IMR-90 (cell line): ENCODE results near the gene ZSCAN12. TPM values are rescaled to one million over a fixed set of nuclear protein-coding genes. Genes with fewer than 3 reads are reported as not detected.

ENCODE experiments used
- ATAC-seq: fragments of 200-7000 bp; cut with Tn5 transposase; 2 replicates; pipeline ENCODE4 v1.9.1; 2020; ENCODE audit warnings: low read depth, mild to moderate bottlenecking, moderate library complexity
- BruUV-seq: library from RNA; stranded (reverse); fragments of 400-500 nt; replicated peaks from 2 replicates; lab custom pipeline; 2021; lab: Mats Ljungman, UMichigan
- CTCF ChIA-PET: fragments of 300-600 bp; formaldehyde crosslinking; extraction: SDS; loops from one replicate; lab custom pipeline; 2021; ENCODE audit warnings: antibody characterized with exemption; lab: Yijun Ruan, JAX
- POLR2A ChIA-PET: fragments of 300-600 bp; sonication (Branson Sonifier 250); formaldehyde crosslinking; loops from one replicate; lab custom pipeline; 2022; ENCODE audit warnings: antibody characterized with exemption; ENCODE audit not compliant: unreplicated experiment; lab: Charles Lee
- DNase-seq: peaks from one replicate; pipeline ENCODE4 v3.0.0; 2013
- H2AFZ ChIP-seq: replicated peaks from 2 replicates; pipeline ENCODE3; 2013; ENCODE audit warnings: low read length, mild to moderate bottlenecking; ENCODE audit not compliant: poor library complexity
- H2AK5ac ChIP-seq: 2 replicates; pipeline ENCODE4 v1.6.1; 2013; ENCODE audit warnings: low read depth, low read length, inconsistent platforms
- H2AK9ac ChIP-seq: replicated peaks from 2 replicates; pipeline ENCODE3; 2013; ENCODE audit warnings: mild to moderate bottlenecking, low read depth, low read length, moderate library complexity; ENCODE audit not compliant: poor library complexity
- H2BK120ac ChIP-seq: 2 replicates; pipeline ENCODE4 v1.6.1; 2013; ENCODE audit warnings: low read depth, low read length, inconsistent platforms
- H2BK15ac ChIP-seq: 3 replicates; pipeline ENCODE4 v1.6.1; 2013; ENCODE audit warnings: low read depth, low read length, inconsistent platforms
- H2BK20ac ChIP-seq: 2 replicates; pipeline ENCODE4 v1.6.1; 2013; ENCODE audit warnings: low read depth, mild to moderate bottlenecking, inconsistent platforms, low read length, moderate library complexity
- H2BK5ac ChIP-seq: 2 replicates; pipeline ENCODE4 v1.6.1; 2013; ENCODE audit warnings: mild to moderate bottlenecking, low read depth, low read length, inconsistent platforms; ENCODE audit not compliant: poor library complexity, severe bottlenecking
- H3K14ac ChIP-seq: replicated peaks from 2 replicates; pipeline ENCODE4 v1.6.1; 2013; ENCODE audit warnings: low read depth, low read length, inconsistent platforms
- H3K18ac ChIP-seq: 2 replicates; pipeline ENCODE4 v1.6.1; 2013; ENCODE audit warnings: low read depth, low read length, control low read depth
- H3K23ac ChIP-seq: 2 replicates; pipeline ENCODE4 v1.6.1; 2013; ENCODE audit warnings: low read depth, low read length, inconsistent platforms
- H3K27ac ChIP-seq: 2 replicates; pipeline ENCODE4 v1.5.1; 2013; ENCODE audit warnings: mild to moderate bottlenecking, control low read depth, low read length; ENCODE audit not compliant: insufficient read depth
- H3K27me3 ChIP-seq: 2 replicates; pipeline ENCODE4 v1.6.1; 2013; ENCODE audit warnings: low read length; ENCODE audit not compliant: control insufficient read depth, insufficient read depth
- H3K36me3 ChIP-seq: 2 replicates; pipeline ENCODE4 v1.6.1; 2013; ENCODE audit warnings: low read length, mixed read lengths; ENCODE audit not compliant: control insufficient read depth, insufficient read depth
- H3K4ac ChIP-seq: 2 replicates; pipeline ENCODE4 v1.6.1; 2013; ENCODE audit warnings: low read depth, low read length, inconsistent platforms
- H3K4me1 ChIP-seq: 2 replicates; pipeline ENCODE4 v1.6.1; 2013; ENCODE audit warnings: low read length, mixed read lengths; ENCODE audit not compliant: control insufficient read depth, insufficient read depth
- H3K4me2 ChIP-seq: 2 replicates; pipeline ENCODE4 v1.6.1; 2013; ENCODE audit warnings: low read depth, mild to moderate bottlenecking, control low read depth, low read length, moderate library complexity
- H3K4me3 ChIP-seq: 2 replicates; pipeline ENCODE4 v1.5.1; 2013; ENCODE audit warnings: low read depth, mild to moderate bottlenecking, control low read depth, low read length, moderate library complexity; ENCODE audit not compliant: insufficient read depth
- H3K56ac ChIP-seq: 2 replicates; pipeline ENCODE4 v1.6.1; 2013; ENCODE audit warnings: low read length, inconsistent platforms; ENCODE audit not compliant: insufficient read depth; ENCODE audit errors: extremely low read depth
- H3K79me1 ChIP-seq, 2 experiments: 2 replicates each; pipeline ENCODE4 v1.6.1; 2013; ENCODE audit warnings: low read length in 2 of 2, inconsistent platforms in 1 of 2, low read depth in 1 of 2
- H3K9ac ChIP-seq: 2 replicates; pipeline ENCODE4 v1.6.1; 2013; ENCODE audit warnings: low read depth, low read length, control low read depth
- H3K9me1 ChIP-seq: 2 replicates; pipeline ENCODE4 v1.6.1; 2013; ENCODE audit warnings: low read length, inconsistent platforms; ENCODE audit not compliant: insufficient read depth
- H3K9me3 ChIP-seq: 2 replicates; pipeline ENCODE4 v1.6.1; 2013; ENCODE audit warnings: low read length; ENCODE audit not compliant: control insufficient read depth, insufficient read depth
- H4K20me1 ChIP-seq: 2 replicates; pipeline ENCODE4 v1.6.1; 2013; ENCODE audit warnings: low read length, inconsistent platforms; ENCODE audit not compliant: insufficient read depth
- H4K5ac ChIP-seq: 2 replicates; pipeline ENCODE4 v1.6.1; 2013; ENCODE audit warnings: mild to moderate bottlenecking, low read depth, low read length, control low read depth
- H4K8ac ChIP-seq, 2 experiments: 2 replicates each; pipeline ENCODE4 v1.6.1; 2013; ENCODE audit warnings: low read depth in 2 of 2, low read length in 2 of 2, control low read depth in 1 of 2, inconsistent platforms in 1 of 2
- H4K91ac ChIP-seq: 2 replicates; pipeline ENCODE4 v1.6.1; 2013; ENCODE audit warnings: low read depth, low read length, inconsistent platforms; ENCODE audit not compliant: insufficient read depth
- NFE2L2 ChIP-seq: fragments of 150-350 bp; IDR thresholded peaks from 2 replicates; pipeline ENCODE4 v1.6.1; 2016; ENCODE audit warnings: low read depth, mild to moderate bottlenecking, low read length
- RFX5 ChIP-seq: IDR thresholded peaks from 2 replicates; pipeline ENCODE4 v1.8.0; 2012; ENCODE audit warnings: low read depth, mild to moderate bottlenecking, low read length, moderate library complexity
- WGBS, 2 experiments: methylation state at CpG; one replicate each; pipeline versions ENCODE4 v1.1.5 to v1.1.7; 2013; ENCODE audit warnings: missing lambda C conversion rate in 2 of 2; ENCODE audit not compliant: insufficient read length in 1 of 2; ENCODE audit errors: extremely low coverage in 2 of 2; 5-methylcytosine and 5-hydroxymethylcytosine counted together
- dilution Hi-C: fragments of 300-500 bp; cut with HindIII; formaldehyde crosslinking; loops from one replicate; pipeline ENCODE4 v1.14.3; 2018; ENCODE audit warnings: low sequenced_read_pairs; ENCODE audit not compliant: unreplicated experiment
- in situ Hi-C: fragments of 300-500 bp; cut with MboI; formaldehyde crosslinking; loops from 3 replicates; pipeline ENCODE4 v1.14.3; 2019; ENCODE audit warnings: low sequenced_read_pairs, inconsistent platforms, mixed read lengths
- intact Hi-C: fragments of 100-400 bp; cut with micrococcal nuclease; formaldehyde crosslinking; loops from 2 replicates; pipeline ENCODE4 v1.10.0; 2022
- polyA plus RNA-seq, 3 experiments: library from polyadenylated mRNA; depleted of rRNA; stranded (reverse); fragments of >200 nt; gene quantifications; 2 replicates each; pipeline ENCODE4 v1.2.3, GENCODE V29; 2012; ENCODE audit warnings: low replicate concordance in 1 of 3
- total RNA-seq: library from RNA; depleted of rRNA; stranded (reverse); fragments of >200 nt; gene quantifications from 2 replicates; pipeline ENCODE4 v1.2.3, GENCODE V29; 2012

ZSCAN12 gene
- total and polyA plus RNA-seq, 2 of the 4 experiments (the other 2 are of a cell fraction): 2.0 to 6.5 TPM

DNA sequence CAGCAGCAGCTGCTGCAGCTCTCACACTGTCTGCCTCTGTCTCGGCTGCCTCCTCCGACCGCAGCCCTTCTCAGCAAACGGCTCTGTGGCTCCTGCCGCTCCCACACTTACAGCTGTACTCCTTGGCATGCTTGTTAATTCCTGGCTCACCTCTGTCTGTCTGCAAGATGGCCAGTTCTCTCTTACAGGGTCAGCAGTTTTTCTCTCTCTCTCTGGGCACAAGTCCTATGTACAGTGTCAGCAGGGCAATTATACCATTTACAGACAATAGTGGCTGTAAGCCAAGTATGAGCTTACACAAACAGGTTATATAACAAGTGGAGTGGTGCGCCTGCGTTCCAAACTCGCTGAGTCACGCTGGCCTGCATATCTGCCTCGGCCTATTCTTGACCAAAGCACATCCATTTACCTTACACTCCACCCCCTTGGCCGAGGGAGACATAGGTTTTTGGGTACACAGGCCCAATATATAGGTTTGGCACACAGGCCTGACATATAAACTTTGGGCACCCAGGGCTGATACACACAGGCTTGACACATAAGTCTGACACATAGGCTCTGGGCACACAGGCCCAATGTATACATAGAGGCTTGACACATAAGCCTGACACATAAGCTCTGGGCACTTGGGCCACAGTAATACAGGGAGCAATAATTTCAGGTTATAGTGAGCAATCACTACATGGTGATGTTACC, 45.4 kb downstream of the ZSCAN12 start:
- H3K18ac ChIP-seq: no peak overlapping the region
- CTCF ChIA-PET: no interaction called here
- H3K9me1 ChIP-seq: peaks cover 13% of the 10 kb centered on the region; the same call in 1 of the 2 replicates
- H3K4me1 ChIP-seq: peaks cover 17% of the 10 kb centered on the region
- no peak overlapping the region for H3K14ac ChIP-seq
- no peaks in the 10 kb centered on the region for H3K36me3 ChIP-seq
- no peak overlapping the region for H3K9ac ChIP-seq
- no peaks in the 10 kb centered on the region for H3K9me3 ChIP-seq
- no peak overlapping the region for H3K4me2 ChIP-seq
- dilution Hi-C loops: no loop called here
- in situ Hi-C loops: no loop called here
- peak overlapping the region; percentile 26; the same call in 1 of the 2 replicates for H3K4ac ChIP-seq
- H2AK9ac ChIP-seq: peak overlapping the region; percentile 60
- DNase-seq (peak; percentile 33), ATAC-seq (no peak)
- TF ChIP-seq RFX5: no peak
- TF ChIP-seq NFE2L2: peak; percentile 61; the same call in 1 of the 2 replicates
- H3K27ac ChIP-seq: no peak overlapping the region
- H3K23ac ChIP-seq: no peak overlapping the region
- H4K91ac ChIP-seq: no peak overlapping the region
- H3K27me3 ChIP-seq: no peaks in the 10 kb centered on the region
- no peak overlapping the region for H2BK5ac ChIP-seq
- no peak overlapping the region for H4K5ac ChIP-seq
- intact Hi-C loops: no loop called here
- no peak overlapping the region for H3K56ac ChIP-seq
- no peak overlapping the region for H2BK120ac ChIP-seq
- peaks cover 30 to 61% of the 10 kb centered on the region in 2 experiments for H3K79me1 ChIP-seq
- no peak overlapping the region for H2BK15ac ChIP-seq
- WGBS, 2 experiments: 91% methylated on average over 7 of the region's 11 CpGs; no CpG with 5 or more reads in 1 of the 2 experiments
- no peak overlapping the region for H2AFZ ChIP-seq
- BruUV-seq: no TSS peak
- H2AK5ac ChIP-seq: 0 out of 2 replicates have a peak overlapping the region, but pooled peaks have one; percentile 10
- no peaks in the 10 kb centered on the region for H4K20me1 ChIP-seq
- no peak overlapping the region for H3K4me3 ChIP-seq
- no peak overlapping the region for H2BK20ac ChIP-seq
- H4K8ac ChIP-seq: no peak overlapping the region
- POLR2A ChIA-PET: no interaction called here
